Stimulated activated CD8-positive, alpha-beta memory T cell treated with anti-CD3 and anti-CD28 coated beads, Interleukin-4, amount 100 ng/mL, for 1 hour (primary cell): ENCODE data around the gene PAPPA.

Source experiments
- DNase-seq, 2 donors: peaks; one replicate each; pipeline ENCODE4 v3.0.0-alpha.2; 2020; ENCODE audit warnings: low read depth in 2 of 2, low spot score in 1 of 2

The PAPPA gene

DNA sequence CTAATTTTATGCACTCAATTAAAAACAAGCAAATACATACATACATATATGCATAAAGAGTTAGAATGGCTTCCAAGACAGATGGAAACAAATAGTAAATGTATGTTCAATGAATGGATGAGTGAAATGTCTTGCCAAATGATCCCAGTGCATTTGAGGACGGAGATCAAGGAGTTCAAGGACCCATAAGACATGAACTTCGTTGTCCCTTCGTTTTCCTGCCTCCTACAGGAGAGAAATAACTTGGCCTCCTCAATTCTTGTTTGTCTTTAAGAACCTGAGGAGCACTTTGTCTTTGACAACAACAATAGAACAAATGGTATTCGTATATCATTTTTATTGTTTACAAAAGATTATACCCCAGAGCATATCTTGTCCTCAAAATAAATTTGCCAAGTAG is 2.4 kb upstream of the PAPPA start:
- no peak for DNase-seq

DNA sequence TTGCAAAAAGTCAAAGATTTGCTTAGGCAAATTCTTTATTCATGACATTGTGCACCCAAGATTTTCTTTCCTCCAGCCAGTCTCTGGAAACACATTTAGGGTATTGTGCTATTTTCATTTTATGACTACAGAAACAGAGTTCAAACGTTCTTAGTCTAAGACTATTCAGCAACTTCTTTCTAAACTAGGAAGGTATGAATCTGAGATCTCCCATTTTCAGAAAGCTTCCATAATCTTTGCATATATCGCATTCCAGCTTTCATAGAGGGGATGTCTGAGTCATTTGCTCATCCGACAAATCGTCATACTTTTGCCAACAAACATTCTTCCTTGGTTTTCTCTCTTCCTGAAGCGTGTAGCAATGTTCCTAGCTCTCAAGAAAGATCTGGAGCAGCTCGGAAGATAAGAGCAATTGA is 1.6 kb upstream of the PAPPA start:
- no peak for DNase-seq

DNA sequence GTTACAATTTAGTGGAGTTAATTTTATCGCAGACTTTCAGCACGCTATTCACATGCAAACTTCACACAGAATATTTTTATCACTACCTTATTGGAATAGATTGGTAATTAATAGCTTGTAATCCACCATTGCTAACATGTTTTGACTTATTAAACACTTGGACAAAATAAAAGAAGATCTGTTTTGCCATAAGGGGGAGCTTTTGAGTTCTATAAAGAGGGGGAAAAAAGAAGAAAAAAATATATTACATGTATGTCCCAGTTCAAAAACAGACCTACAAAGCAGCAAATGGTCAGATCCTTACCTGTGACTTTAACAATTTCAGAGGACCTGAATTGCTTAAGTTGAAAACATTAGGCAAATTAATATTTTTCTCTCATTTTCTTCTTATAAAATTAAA is 1.2 kb upstream of the PAPPA start:
- DNase-seq: no peak

DNA sequence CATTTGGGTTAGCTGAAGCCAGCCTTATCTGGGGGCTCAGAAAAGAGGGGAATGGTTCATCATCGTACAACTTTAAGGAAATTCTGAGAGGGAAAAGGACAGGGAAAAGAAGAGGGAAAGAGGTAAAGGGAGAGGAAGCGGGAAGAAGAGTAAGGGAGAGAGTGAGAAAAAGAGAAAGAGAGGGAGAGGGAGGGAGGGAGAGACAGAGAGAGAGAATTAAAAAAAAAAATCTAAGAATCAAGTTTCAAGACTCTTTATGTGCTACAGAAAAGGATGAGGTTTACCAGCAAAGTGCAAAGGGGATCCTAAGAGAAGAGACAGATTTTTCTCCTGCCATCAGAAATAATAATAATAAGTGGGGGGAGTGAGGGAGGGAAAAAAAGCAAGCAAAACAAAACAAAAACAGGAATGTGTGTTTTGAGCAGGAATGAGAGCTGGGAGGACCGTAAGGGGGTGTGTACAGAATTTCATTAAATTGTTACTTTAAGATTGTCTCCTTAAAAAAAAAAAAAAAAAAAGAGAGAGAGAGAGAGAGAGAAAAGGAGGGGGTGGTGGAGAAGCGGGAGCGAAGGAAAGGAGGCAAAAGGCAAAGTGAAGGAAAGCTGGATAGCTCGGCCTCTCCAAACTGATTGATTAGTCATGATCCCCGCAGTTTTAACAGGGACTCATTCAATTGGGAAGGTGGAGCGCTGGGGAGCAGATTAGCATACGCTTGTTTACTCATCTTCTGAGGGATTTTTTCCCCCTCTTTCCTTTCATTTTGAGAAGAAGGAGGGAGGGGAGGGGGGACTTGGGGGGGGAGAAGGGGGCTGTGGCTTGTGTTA is 438 bp upstream of the PAPPA start:
- DNase-seq: no peak

- DNase-seq: no peak
Measured at GRCh38 chr9:116154334-116154975, 864 bp downstream of the PAPPA start.

- no peak for DNase-seq
Measured at GRCh38 chr9:116154976-116155697, 1.5 kb downstream of the PAPPA start.

DNA sequence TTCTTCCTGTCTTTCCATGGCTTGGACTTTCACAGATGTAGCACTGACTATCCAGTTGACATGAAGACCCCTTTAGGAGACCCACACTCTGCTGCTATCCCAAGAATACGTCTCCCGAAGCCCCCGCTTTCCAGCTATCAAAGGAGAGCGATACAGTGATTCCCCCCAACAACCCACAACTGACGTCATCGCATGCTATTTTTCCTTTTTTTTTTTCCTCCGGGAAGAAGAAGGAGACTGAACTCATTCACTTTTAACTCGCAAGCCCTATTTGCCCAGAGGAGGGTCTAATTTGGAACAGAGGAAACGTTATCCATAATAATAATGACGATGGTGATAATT is 2.1 kb downstream of the PAPPA start:
- no peak for DNase-seq

DNA sequence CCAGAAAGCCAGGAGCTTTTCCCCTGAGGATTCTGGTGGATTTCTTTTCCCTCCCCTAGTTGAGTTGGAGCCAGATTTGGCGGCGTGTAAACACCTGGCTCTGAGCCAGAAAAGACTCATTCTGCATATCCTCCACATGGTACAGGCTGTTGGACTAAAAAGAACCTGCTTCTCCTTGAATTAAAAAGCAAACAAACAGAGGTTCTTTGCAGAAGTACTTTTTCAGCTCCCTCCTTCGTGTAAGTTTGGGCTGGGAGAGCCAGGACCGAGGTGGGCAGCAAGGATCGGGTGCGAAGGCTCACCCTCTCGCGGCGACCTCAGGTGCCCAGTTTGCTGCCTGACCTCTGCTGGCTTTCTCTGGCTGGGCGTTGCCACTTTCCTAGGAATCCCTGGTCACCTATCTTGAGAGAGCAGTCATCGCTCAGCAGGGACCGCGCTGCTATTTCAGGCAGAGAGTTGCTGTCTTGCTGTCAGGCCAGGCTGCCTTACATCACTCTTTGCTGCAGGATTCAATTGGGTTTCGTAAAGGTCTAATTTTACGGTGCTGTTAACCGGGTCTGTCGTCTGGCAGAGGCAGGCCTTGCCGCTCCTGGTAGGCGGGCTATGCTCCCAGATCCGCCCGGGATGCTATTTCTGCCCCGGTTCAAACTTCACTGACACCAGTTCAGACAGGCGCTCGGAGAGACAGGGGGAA is 3.2 kb downstream of the PAPPA start:
- DNase-seq: no peak

- no peak for DNase-seq
Measured at GRCh38 chr9:116157436-116158138, 4.0 kb downstream of the PAPPA start.

- DNase-seq: no peak
Measured at GRCh38 chr9:116160676-116161571, 7.3 kb downstream of the PAPPA start.

DNA sequence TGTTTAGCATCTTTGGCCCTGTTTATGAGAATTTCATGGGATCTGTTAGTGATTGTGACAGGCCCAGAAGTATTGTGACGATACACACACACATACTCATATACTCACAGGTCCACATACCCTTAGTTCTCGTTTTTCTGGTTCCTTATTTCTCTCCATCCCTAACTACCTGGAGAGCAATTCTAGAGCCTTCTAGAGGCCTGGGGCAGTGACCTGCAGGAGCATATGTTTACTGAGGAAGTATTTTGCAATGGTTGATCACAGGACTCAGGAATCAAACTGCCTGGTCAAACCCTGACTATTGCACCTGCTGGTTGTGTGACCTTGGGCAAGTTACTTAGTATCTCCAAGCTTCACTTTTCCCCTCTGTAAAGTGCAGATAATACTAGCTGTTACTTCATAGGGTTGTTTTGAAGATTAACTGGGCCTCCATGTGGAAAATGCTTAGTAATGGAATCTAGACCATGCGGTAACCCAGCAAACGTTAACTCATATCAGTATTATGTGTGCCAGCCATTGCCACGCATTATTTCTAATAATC is 8.7 kb downstream of the PAPPA start:
- no peak for DNase-seq

DNA sequence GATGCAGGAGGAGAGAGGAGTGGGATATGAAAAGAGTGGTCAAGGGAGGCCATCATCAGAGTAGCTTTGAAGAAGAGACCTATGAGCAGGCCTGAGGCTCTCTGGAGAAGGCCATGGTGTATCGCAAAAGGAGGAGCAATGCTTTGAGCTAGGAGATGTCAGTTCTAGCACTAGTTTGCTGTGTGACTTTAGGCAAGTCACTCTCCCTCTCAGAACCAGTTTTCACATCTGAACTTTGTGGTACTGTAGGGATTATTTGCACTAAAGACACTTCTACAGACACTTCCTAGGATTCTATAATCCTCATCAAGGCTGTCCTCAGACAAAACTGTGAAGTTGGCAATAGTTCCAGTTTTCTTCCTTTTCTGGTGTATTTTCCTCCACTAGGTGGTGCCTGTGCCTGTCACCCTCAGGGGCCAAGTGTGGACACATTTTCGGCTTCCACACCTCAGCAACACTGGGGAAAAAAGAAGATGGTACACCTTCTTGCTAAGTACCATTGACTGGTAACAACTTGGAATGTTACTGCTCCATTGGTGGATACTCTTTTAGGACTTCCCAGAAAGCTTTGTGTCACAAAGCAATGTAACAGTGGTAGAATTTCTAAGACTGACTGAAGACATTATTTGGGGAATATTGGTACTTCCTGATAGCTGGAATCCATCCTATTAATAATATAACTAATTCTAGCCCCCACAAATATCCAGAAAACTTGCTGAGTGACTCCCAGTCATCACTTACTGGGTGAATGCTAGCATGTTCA is 9.9 kb downstream of the PAPPA start:
- DNase-seq: no peak

- DNase-seq: no peak
Measured at GRCh38 chr9:116165912-116166311, 12.3 kb downstream of the PAPPA start.

GRCh38 chr9:116166713-116167112 is 13.1 kb downstream of the PAPPA start:
- no peak for DNase-seq

DNA sequence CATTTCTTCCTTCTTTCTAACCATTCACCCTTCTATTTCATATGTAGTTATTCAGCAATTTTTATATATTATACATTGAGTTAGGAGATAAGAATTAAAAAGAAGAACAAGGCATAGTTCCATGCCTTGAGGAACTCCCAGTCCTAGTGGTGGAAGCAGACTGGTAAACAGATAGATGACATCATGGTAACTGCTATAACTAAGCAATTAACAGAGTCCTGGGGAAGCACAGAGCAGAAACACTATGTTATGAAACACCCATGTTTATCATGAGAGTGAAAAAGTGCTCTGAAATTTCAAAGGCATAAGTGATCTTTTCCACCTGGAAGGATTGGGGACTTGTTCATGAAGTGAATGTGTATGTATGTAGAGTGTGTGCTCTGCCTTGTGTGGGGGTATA is 14.6 kb downstream of the PAPPA start:
- DNase-seq: no peak

- no peak for DNase-seq
Measured at GRCh38 chr9:116172216-116172615, 18.6 kb downstream of the PAPPA start.

GRCh38 chr9:116174347-116174746 is 20.8 kb downstream of the PAPPA start:
- DNase-seq: no peak

DNA sequence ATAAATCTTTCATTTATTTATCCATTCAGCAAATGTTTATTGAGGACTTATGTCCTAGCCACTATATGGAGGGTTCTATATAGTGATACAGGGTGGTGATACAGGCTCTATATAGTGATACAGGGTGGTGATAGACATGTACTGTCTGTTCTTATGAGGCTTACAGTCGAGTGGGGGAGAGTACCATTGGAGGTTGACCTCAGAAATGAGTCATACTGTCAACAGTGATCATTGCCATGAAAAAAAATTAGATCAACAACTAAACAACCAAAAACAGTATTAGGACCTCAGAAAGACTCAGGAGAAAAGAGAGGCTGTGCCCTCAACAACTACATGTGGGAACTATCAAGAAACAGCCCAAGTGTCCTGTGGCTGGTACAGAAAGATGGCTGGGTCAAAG is 22.0 kb downstream of the PAPPA start:
- no peak for DNase-seq
